Ovary (tissue), 9 donors: ENCODE data around the gene PWWP2B. TPM values are rescaled to one million over a fixed set of nuclear protein-coding genes. Genes with fewer than 3 reads are reported as not detected.
A peak's percentile ranks its signal among the peaks of the same experiment; 100 is the strongest.

Experiments used
- DNase-seq, 5 donors: peaks; one replicate each; pipeline ENCODE4 v3.0.0-alpha.2; 2019 to 2020
- H3K27ac ChIP-seq, 2 donors: fragments of 200-600 bp; one replicate each; pipeline versions ENCODE4 v1.5.1 to v1.8.0; 2019 to 2022
- H3K27me3 ChIP-seq: fragments of 200-600 bp; one replicate; pipeline ENCODE4 v1.8.0; 2022
- H3K36me3 ChIP-seq: fragments of 200-600 bp; sonication (generic); one replicate; pipeline ENCODE4 v1.5.1; 2019
- H3K4me1 ChIP-seq: one replicate; pipeline ENCODE4 v1.8.1; 2013; ENCODE audit warnings: mild to moderate bottlenecking, moderate library complexity; ENCODE audit not compliant: insufficient read depth
- H3K4me3 ChIP-seq: fragments of 200-600 bp; sonication (generic); one replicate; pipeline ENCODE4 v1.5.1; 2017
- H3K9me3 ChIP-seq, 2 donors: fragments of 200-600 bp in 1 of 2; sonication (generic) in 1 of 2; one replicate each; pipeline versions ENCODE4 v1.5.1 to v1.8.1; 2013 to 2019; ENCODE audit warnings: mild to moderate bottlenecking in 1 of 2, moderate library complexity in 1 of 2
- CTCF ChIP-seq, 3 donors: fragments of 450-650 bp in 2 of 3; fragments of 200-600 bp in 1 of 3; IDR thresholded peaks; one replicate each; pipeline versions ENCODE4 v1.5.1 to v1.8.0; 2016 to 2022; ENCODE audit warnings: antibody characterized with exemption in 3 of 3, mild to moderate bottlenecking in 1 of 3
- EP300 ChIP-seq: sonication (generic); formaldehyde crosslinking; IDR thresholded peaks from one replicate; pipeline ENCODE4 v1.6.1; 2017; ENCODE audit warnings: antibody characterized with exemption
- POLR2A ChIP-seq: fragments of 450-650 bp; IDR thresholded peaks from one replicate; pipeline ENCODE4 v1.6.1; 2017; ENCODE audit warnings: antibody characterized with exemption, mild to moderate bottlenecking, moderate library complexity
- WGBS, 3 donors: extraction: QIAGEN DNeasy Blood & Tissue Kit in 1 of 3; methylation state at CpG; one replicate each; pipeline versions ENCODE4 v1.1.5 to v1.1.7; 2013 to 2017; 5-methylcytosine and 5-hydroxymethylcytosine counted together
- intact Hi-C, 4 donors: fragments of 100-400 bp; cut with DNase I; formaldehyde crosslinking; loops; one replicate each; pipeline versions ENCODE4 v1.11.0 to v1.15.1; 2022 to 2023
- polyA plus RNA-seq, 2 donors: library from polyadenylated mRNA; stranded (reverse); fragments of 200-250 nt in 1 of 2; fragments of 350-450 nt in 1 of 2; fragmentation: Illumina TruSeq in 1 of 2; extraction: RNeasy Lipid Tissue Mini Kit (QIAGEN cat#74804) in 1 of 2; gene quantifications; one replicate each; pipeline ENCODE4 v1.2.3, GENCODE V29; 2013 to 2014
- total RNA-seq, 7 donors: library from RNA; depleted of rRNA in 2 of 7; stranded (reverse); fragments of >200 nt in 2 of 7; fragmentation: NEBNext Ultra II Directional in 3 of 7; extraction: Animal tissue kit (Norgen Biotek cat#: 25700) in 3 of 7; gene quantifications; one replicate each; pipeline versions ENCODE4 v1.1.0 to v1.2.4, GENCODE V29; 2016 to 2023
- donor health status: DM: no; HTN: no; CAD: no; lungs with moderate emphysema.
- donor health status: DM: no; HTN: no; CAD: no.
- donor health status: Bipolar disorder and iron deficiency.
- donor health status: DM: yes; HTN: yes; CAD: no.
- donor health status: DM: no; HTN: no; CAD: no.
- donor health status: DM: yes; HTN: yes; CAD: no.

The PWWP2B gene
- total and polyA plus RNA-seq, 9 donors, result 1.1 to 26.0 (median 14.9) TPM

DNA sequence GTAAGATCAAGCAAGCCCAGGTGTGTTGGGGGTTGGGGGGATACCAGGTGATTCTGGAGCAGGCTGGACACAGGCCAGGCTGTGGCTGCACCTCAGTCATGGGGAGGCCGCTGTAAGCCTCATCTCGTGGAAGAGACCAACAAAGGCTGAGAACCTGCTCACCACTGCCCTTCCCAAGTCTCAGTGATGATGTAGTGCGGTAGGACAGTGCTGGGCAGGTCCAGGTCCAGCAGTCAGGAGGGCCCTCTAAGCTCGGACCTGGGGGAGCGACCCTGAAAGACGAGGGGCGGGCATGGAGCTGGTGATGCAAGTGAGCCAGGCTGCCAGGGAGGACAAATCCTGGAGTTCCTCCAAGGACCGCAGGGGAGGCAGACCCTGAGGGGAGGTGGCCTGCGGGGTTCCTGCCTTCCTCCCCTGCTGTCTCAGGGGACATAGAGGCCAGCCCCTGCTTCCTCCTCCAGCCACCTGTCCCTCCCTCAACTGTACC, 3.3 kb upstream of the PWWP2B start:
- TF ChIP-seq EP300 (no peak), POLR2A (no peak), CTCF (IDR thresholded peaks at IDR 0.05) (no peak)
- no peaks in the 10 kb centered on the region for H3K9me3 ChIP-seq
- H3K27me3 ChIP-seq, result no peaks in the 10 kb centered on the region
- whole genome bisulfite sequencing, 3 donors, result 68 to 77% (median 74%) methylated on average over 9 of the region's 9 CpGs
- H3K4me3 ChIP-seq, result no peak overlapping the region
- peak in 4 of 5 donors; percentile 33 to 47 (median 41) for DNase-seq
- H3K27ac ChIP-seq, result peak overlapping the region in 1 of 2 donors; percentile 31
- H3K4me1 ChIP-seq, result peaks cover 21% of the 10 kb centered on the region
- H3K36me3 ChIP-seq, result no peaks in the 10 kb centered on the region
- intact Hi-C loops, result loop anchor here in 2 of 4 donors (2.0 to 10.0 kb wide), 4 partner anchors 141 to 251 kb away; partner anchors contain the start of gene INPP5A (in 1 of the 2)

DNA sequence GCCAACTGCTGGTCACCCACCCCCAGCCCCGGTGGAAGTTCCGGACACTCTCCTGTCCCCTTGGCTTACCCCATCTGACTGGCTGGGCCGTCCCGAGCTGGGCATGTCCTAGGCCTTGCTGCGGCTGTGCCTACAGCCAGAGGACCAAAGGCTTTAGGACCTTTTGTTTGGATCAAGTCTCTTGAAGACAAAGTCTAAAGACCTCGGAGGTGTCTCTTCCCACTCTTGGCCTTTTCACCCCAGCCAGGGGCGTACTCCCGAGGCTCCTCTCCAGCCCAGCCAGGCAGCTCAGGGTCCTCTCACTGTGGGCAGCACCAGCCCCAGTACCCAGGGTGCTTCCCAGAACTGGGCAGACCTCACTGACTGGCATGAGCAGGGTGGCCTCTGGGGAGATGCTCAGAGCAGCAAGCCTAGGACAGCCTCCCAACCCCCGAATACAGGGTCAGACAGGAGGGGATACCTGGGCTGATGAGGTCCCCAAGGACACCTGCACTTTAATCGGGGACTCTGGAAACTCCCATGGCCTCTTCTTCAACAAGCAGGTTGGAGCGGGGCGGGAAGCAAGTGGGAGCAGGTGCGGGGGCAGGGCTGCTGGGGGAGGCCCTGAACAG, 2.7 kb upstream of the PWWP2B start:
- DNase-seq, result peak in 4 of 5 donors; percentile 28 to 46 (median 38)
- Histone ChIP-seq H3K4me3 (no peak overlapping the region), H3K27ac (peak overlapping the region in 1 of 2 donors; percentile 31), H3K27me3 (no peaks in the 10 kb centered on the region), H3K36me3 (no peaks in the 10 kb centered on the region), H3K9me3 (no peaks in the 10 kb centered on the region), H3K4me1 (peaks cover 15% of the 10 kb centered on the region)
- intact Hi-C loops, result loop anchor here in 2 of 4 donors (5.0 to 10.0 kb wide), 3 partner anchors 140 to 250 kb away; partner anchors contain the start of gene INPP5A (in 1 of the 2)
- WGBS, 3 donors, result 81 to 83% (median 82%) methylated on average over 13 of the region's 13 CpGs
- TF ChIP-seq CTCF (IDR thresholded peaks at IDR 0.05) (no peak), EP300 (no peak), POLR2A (no peak)

DNA sequence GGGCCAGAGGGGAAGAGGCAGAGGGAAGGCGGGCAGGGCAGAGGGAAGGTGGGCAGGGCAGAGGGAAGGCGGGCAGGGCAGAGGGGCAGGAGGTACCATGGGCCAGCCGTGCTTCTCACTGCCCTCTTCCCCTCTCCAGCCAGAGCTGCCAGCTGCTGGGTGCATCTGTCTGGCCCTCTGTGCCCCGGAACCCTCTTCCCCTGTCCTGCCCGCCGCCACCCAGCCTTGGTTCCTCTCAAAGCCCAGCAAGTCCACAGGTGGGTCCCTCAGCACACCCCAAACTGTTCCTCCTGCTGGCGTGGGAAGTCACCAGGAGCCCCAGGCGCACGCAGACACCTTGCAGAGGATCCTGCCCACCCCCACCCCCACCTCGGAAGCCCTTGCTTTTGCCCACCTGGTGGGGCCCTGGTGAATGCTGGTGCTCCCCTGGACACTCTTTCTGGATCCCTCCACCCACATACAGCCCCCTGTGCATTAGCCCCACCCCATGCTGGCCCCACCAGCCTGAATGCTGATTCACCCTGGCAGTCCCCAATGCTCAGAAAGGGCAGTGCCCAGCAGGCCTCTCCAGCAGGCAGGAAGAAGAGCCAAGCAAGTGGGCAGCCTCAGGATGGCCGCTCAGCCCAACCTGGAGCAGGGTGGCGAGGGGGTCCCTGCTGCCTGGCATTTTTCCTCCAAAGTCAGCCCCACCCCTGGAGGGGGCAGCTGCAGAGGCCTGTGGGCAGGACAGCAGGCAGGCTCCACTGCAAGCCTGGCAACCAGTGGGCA, 1.9 kb upstream of the PWWP2B start:
- peak overlapping the region; percentile 97 to 98 for H3K27ac ChIP-seq
- DNase-seq, result peak in 4 of 5 donors; percentile 37 to 46 (median 39)
- intact Hi-C loops, result loop anchor here in 2 of 4 donors (5.0 to 10.0 kb wide), 3 partner anchors 140 to 250 kb away; partner anchors contain the start of gene INPP5A (in 1 of the 2)
- no peak overlapping the region for H3K4me3 ChIP-seq
- no peaks in the 10 kb centered on the region for H3K27me3 ChIP-seq
- TF ChIP-seq CTCF (IDR thresholded peaks at IDR 0.05) (no peak), POLR2A (no peak), EP300 (no peak)
- H3K36me3 ChIP-seq, result no peaks in the 10 kb centered on the region
- H3K4me1 ChIP-seq, result peaks cover 8% of the 10 kb centered on the region
- H3K9me3 ChIP-seq, result no peaks in the 10 kb centered on the region
- WGBS, 3 donors, result 83 to 90% (median 88%) methylated on average over 12 of the region's 12 CpGs

DNA sequence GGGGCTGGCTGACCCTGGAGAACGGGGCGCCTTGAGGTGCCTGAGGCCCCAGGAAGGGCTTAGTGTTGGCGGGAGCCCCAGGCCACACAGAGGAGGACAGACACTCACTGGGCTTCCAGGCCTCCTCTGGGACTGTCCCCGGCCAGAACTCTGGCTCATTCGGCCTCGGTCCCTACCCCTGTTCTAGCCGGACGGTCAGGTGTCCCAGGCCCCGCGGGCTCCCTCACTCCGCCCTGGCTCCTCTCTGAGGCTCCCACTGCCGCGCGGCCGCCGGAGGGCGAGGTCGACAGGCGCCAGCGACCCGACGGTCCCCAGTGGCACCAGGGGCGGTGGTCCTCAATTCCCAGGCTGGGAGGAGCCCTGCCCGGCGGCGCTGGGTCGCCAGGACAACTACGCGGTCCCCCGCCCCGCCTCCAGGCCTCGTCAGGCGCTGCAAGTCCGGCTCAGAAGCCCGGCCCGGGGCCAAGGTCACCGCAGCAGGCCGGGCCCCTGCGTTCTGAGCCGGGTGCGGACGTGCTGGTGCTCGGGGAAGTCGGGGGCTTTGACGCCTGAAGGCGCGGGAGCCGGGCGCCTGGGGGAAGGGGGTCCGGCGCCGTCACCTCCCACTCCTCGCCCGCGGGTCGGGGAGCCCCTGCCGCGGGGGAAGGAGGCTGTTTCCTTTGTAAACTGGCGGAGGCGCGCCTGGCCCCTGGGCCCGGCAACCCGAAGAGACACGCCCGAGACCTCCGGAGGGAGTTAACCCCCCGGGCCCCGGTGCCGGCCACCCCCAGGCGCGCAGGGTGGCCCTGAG, 1.1 kb upstream of the PWWP2B start:
- Histone ChIP-seq H3K9me3 (no peaks in the 10 kb centered on the region), H3K27ac (peak overlapping the region; percentile 97 to 98), H3K4me3 (peak overlapping the region; percentile 74), H3K4me1 (peaks cover 10% of the 10 kb centered on the region), H3K36me3 (no peaks in the 10 kb centered on the region), H3K27me3 (no peaks in the 10 kb centered on the region)
- TF ChIP-seq EP300 (no peak), CTCF (IDR thresholded peaks at IDR 0.05) (no peak), POLR2A (peak; percentile 66)
- intact Hi-C loops, result loop anchor here in 2 of 4 donors (10.0 kb wide), 2 partner anchors 139 to 249 kb away; partner anchors contain the start of gene INPP5A (in 1 of the 2)
- peak; percentile 88 to 92 (median 89) for DNase-seq
- WGBS, 3 donors, result 12 to 41% (median 13%) methylated on average over 16 to 71 of the region's 71 CpGs
